Hematopoietic multipotent progenitor cell treated with erythropoietin and hydrocortisone succinate and interleukin-3 and kit ligand, for 8 days (in vitro differentiated cells): Measurements from ENCODE around the gene PALM2AKAP2.
"Not testable (repeated sequence)": the region's sequence is repeated elsewhere in the genome, so short reads cannot be mapped to it uniquely, and the experiment has no call there.

Source experiments
- DNase-seq: peaks from one replicate; pipeline ENCODE4 v3.0.0-alpha.2; 2015

Gene PALM2AKAP2

GRCh38 chr9:109811876-109812275 lies 31.9 kb downstream of the PALM2AKAP2 start:
- no peak for DNase-seq

- no peak for DNase-seq
Measured at GRCh38 chr9:109812331-109812730, 32.3 kb downstream of the PALM2AKAP2 start.

GRCh38 chr9:109812818-109813281 lies 32.9 kb downstream of the PALM2AKAP2 start:
- no peak for DNase-seq

- no peak for DNase-seq
Measured at GRCh38 chr9:109813303-109813702, 33.3 kb downstream of the PALM2AKAP2 start.

- DNase-seq = no peak
Measured at GRCh38 chr9:109813829-109814228, 33.8 kb downstream of the PALM2AKAP2 start.

GRCh38 chr9:109815366-109815947 lies 35.5 kb downstream of the PALM2AKAP2 start:
- no peak for DNase-seq

GRCh38 chr9:109816490-109816889 lies 36.5 kb downstream of the PALM2AKAP2 start:
- DNase-seq = no peak

- DNase-seq = no peak
Measured at GRCh38 chr9:109817146-109817845, 37.3 kb downstream of the PALM2AKAP2 start.

GRCh38 chr9:109817846-109818472 lies 38.0 kb downstream of the PALM2AKAP2 start:
- peak; percentile 75 for DNase-seq

GRCh38 chr9:109821711-109822110 lies 41.7 kb downstream of the PALM2AKAP2 start:
- DNase-seq = no peak

GRCh38 chr9:109825383-109825782 lies 45.4 kb downstream of the PALM2AKAP2 start:
- not testable (repeated sequence) for DNase-seq

GRCh38 chr9:109826559-109826958 lies 46.6 kb downstream of the PALM2AKAP2 start:
- no peak for DNase-seq

GRCh38 chr9:109828254-109828653 lies 48.3 kb downstream of the PALM2AKAP2 start:
- no peak for DNase-seq
